Measurements from ENCODE around the gene SNAI1. TPM values are rescaled to one million over a fixed set of nuclear protein-coding genes. Genes with fewer than 3 reads are reported as not detected.
A peak's percentile ranks its signal among the peaks of the same experiment; 100 is the strongest.

SNAI1 gene
- total and polyA plus RNA-seq, 2 donors (not counting 1 experiment from before 2014, with no cell fraction given): 0.66 to 1.4 TPM

GRCh38 chr20:50032955-50033666, 50.3 kb downstream of the SNAI1 start:
- Histone ChIP-seq H3K9me3 (ENCODE audit: control insufficient read depth, insufficient read depth, low read depth, low read length) (no peaks in the 10 kb centered on the region), H3K36me3 (ENCODE audit: control insufficient read depth, insufficient read depth, low read length) (no peaks in the 10 kb centered on the region), H3K4me1 (ENCODE audit: control insufficient read depth, extremely low read depth, insufficient read depth, low read length) (peaks cover 21% of the 10 kb centered on the region), H4K20me1 (ENCODE audit: control insufficient read depth, extremely low read depth, insufficient read depth, low read length) (no peaks in the 10 kb centered on the region), H3K27ac (ENCODE audit: insufficient read depth, low read length) (peak overlapping the region; percentile 54), H3K9ac (ENCODE audit: insufficient read depth, low read length) (no peak overlapping the region), H3K4me2 (ENCODE audit: extremely low read depth, insufficient read depth, low read length) (no peak overlapping the region), H3K79me2 (ENCODE audit: control insufficient read depth, insufficient read depth, low read length) (no peaks in the 10 kb centered on the region), H3K27me3 (ENCODE audit: control insufficient read depth, insufficient read depth, low read length) (peaks cover 2% of the 10 kb centered on the region), H3K4me3 (replicated peaks in 1 of 4; ENCODE audit: control extremely low read depth in 1 of 4, insufficient read depth in 1 of 4, low read depth in 3 of 4, low read length in 4 of 4) (no peak overlapping the region), H2AFZ (ENCODE audit: low read length) (no peak overlapping the region)
- no peak for TF ChIP-seq EZH2 (IDR thresholded peaks at IDR 0.05; ENCODE audit: low read length, missing control alignments)
- no peak for TF ChIP-seq CTCF (conservative IDR thresholded peaks at IDR 0.05 in 1 of 2, IDR thresholded peaks at IDR 0.05 in 1 of 2; ENCODE audit: low read depth in 1 of 2, low read length in 2 of 2)
- no peak for DNase-seq (ENCODE audit: low read depth in 2 of 2)

GRCh38 chr20:50034567-50035180, 51.9 kb downstream of the SNAI1 start:
- no peak overlapping the region for H3K9ac ChIP-seq (ENCODE audit: insufficient read depth, low read length)
- no peaks in the 10 kb centered on the region for H3K36me3 ChIP-seq (ENCODE audit: control insufficient read depth, insufficient read depth, low read length)
- H3K4me2 ChIP-seq (ENCODE audit: extremely low read depth, insufficient read depth, low read length): no peak overlapping the region
- H2AFZ ChIP-seq (ENCODE audit: low read length): no peak overlapping the region
- H3K27ac ChIP-seq (ENCODE audit: insufficient read depth, low read length): peak overlapping the region; percentile 39
- peaks cover 2% of the 10 kb centered on the region for H3K27me3 ChIP-seq (ENCODE audit: control insufficient read depth, insufficient read depth, low read length)
- H3K9me3 ChIP-seq (ENCODE audit: control insufficient read depth, insufficient read depth, low read depth, low read length): no peaks in the 10 kb centered on the region
- DNase-seq (ENCODE audit: low read depth in 2 of 2): peak in 1 of 2 donors; percentile 73
- H3K4me1 ChIP-seq (ENCODE audit: control insufficient read depth, extremely low read depth, insufficient read depth, low read length): peaks cover 16% of the 10 kb centered on the region
- H4K20me1 ChIP-seq (ENCODE audit: control insufficient read depth, extremely low read depth, insufficient read depth, low read length): no peaks in the 10 kb centered on the region
- no peak overlapping the region for H3K4me3 ChIP-seq (replicated peaks in 1 of 4; ENCODE audit: control extremely low read depth in 1 of 4, insufficient read depth in 1 of 4, low read depth in 3 of 4, low read length in 4 of 4)
- TF ChIP-seq EZH2 (IDR thresholded peaks at IDR 0.05; ENCODE audit: low read length, missing control alignments): no peak
- no peak for TF ChIP-seq CTCF (conservative IDR thresholded peaks at IDR 0.05 in 1 of 2, IDR thresholded peaks at IDR 0.05 in 1 of 2; ENCODE audit: low read depth in 1 of 2, low read length in 2 of 2)
- H3K79me2 ChIP-seq (ENCODE audit: control insufficient read depth, insufficient read depth, low read length): no peaks in the 10 kb centered on the region

- DNase-seq (ENCODE audit: low read depth in 2 of 2): no peak
Measured at GRCh38 chr20:50036703-50037102, 53.9 kb downstream of the SNAI1 start.

More at GRCh38 chr20:50036703-50037102, 53.9 kb downstream of the SNAI1 start:
- H3K4me2 ChIP-seq (ENCODE audit: extremely low read depth, insufficient read depth, low read length): no peak overlapping the region
- H3K9me3 ChIP-seq (ENCODE audit: control insufficient read depth, insufficient read depth, low read depth, low read length): no peaks in the 10 kb centered on the region
- no peaks in the 10 kb centered on the region for H3K79me2 ChIP-seq (ENCODE audit: control insufficient read depth, insufficient read depth, low read length)
- no peak overlapping the region for H3K9ac ChIP-seq (ENCODE audit: insufficient read depth, low read length)
- H3K27ac ChIP-seq (ENCODE audit: insufficient read depth, low read length): no peak overlapping the region
- H3K4me1 ChIP-seq (ENCODE audit: control insufficient read depth, extremely low read depth, insufficient read depth, low read length): peaks cover 7% of the 10 kb centered on the region
- no peak for TF ChIP-seq EZH2 (IDR thresholded peaks at IDR 0.05; ENCODE audit: low read length, missing control alignments)
- no peak for TF ChIP-seq CTCF (conservative IDR thresholded peaks at IDR 0.05 in 1 of 2, IDR thresholded peaks at IDR 0.05 in 1 of 2; ENCODE audit: low read depth in 1 of 2, low read length in 2 of 2)
- H4K20me1 ChIP-seq (ENCODE audit: control insufficient read depth, extremely low read depth, insufficient read depth, low read length): no peaks in the 10 kb centered on the region
- H2AFZ ChIP-seq (ENCODE audit: low read length): no peak overlapping the region
- H3K36me3 ChIP-seq (ENCODE audit: control insufficient read depth, insufficient read depth, low read length): no peaks in the 10 kb centered on the region
- no peak overlapping the region for H3K4me3 ChIP-seq (replicated peaks in 1 of 4; ENCODE audit: control extremely low read depth in 1 of 4, insufficient read depth in 1 of 4, low read depth in 3 of 4, low read length in 4 of 4)
- H3K27me3 ChIP-seq (ENCODE audit: control insufficient read depth, insufficient read depth, low read length): peaks cover 2% of the 10 kb centered on the region
